B cell (primary cell): ENCODE data around the gene NWD2. TPM values are rescaled to one million over a fixed set of nuclear protein-coding genes. Genes with fewer than 3 reads are reported as not detected.

Source experiments
- ATAC-seq: fragments of 200-7000 bp; cut with Tn5 transposase; one replicate; pipeline ENCODE4 v1.10.0; 2021; ENCODE audit warnings: low read depth, mild to moderate bottlenecking, moderate number of reproducible peaks, moderate library complexity
- CTCF ChIA-PET: fragments of 350-600 bp; sonication (Branson Sonifier 250); formaldehyde crosslinking; loops from one replicate; lab custom pipeline; 2021; ENCODE audit warnings: antibody characterized with exemption, inconsistent platforms; lab: Charles Lee
- POLR2A ChIA-PET: fragments of 350-600 bp; sonication (Branson Sonifier 250); formaldehyde crosslinking; loops from one replicate; lab custom pipeline; 2021; ENCODE audit warnings: antibody characterized with exemption; lab: Charles Lee
- DNase-seq: peaks from one replicate; pipeline ENCODE4 v3.0.0; 2013
- H2AFZ ChIP-seq: 2 replicates; pipeline ENCODE4 v1.6.1; 2012; ENCODE audit warnings: mild to moderate bottlenecking, low read depth, low read length; ENCODE audit not compliant: insufficient read depth, poor library complexity, severe bottlenecking
- H3K27ac ChIP-seq, 2 donors: 1 replicate in 1 of 2; 2 replicates in 1 of 2; pipeline ENCODE4 v1.5.1; 2012 to 2013; ENCODE audit warnings: low read length in 2 of 2, mild to moderate bottlenecking in 2 of 2, moderate library complexity in 1 of 2
- H3K27me3 ChIP-seq, 4 experiments: fragments of 200-600 bp in 1 of 4; sonication (generic) in 1 of 4; replicated peaks in 1 of 4; 1 replicate in 2 of 4; 2 replicates in 2 of 4; pipeline versions ENCODE4 v1.6.1 to v1.7.0; 2013 to 2016; ENCODE audit warnings: low read length in 3 of 4, mild to moderate bottlenecking in 2 of 4, mixed read lengths in 1 of 4, moderate library complexity in 1 of 4; ENCODE audit not compliant: insufficient read depth in 4 of 4, control insufficient read depth in 3 of 4; ENCODE audit errors: control extremely low read depth in 1 of 4
- H3K36me3 ChIP-seq, 2 experiments: replicated peaks in 1 of 2; 1 replicate in 1 of 2; 2 replicates in 1 of 2; pipeline versions ENCODE4 v1.6.1 to v1.7.1; 2013; ENCODE audit warnings: low read length in 1 of 2; ENCODE audit not compliant: insufficient read depth in 2 of 2, control insufficient read depth in 1 of 2; ENCODE audit errors: control extremely low read depth in 1 of 2, extremely low read depth in 1 of 2
- H3K4me1 ChIP-seq, 2 donors: fragments of 200-600 bp in 1 of 2; sonication (generic) in 1 of 2; 1 replicate in 1 of 2; 2 replicates in 1 of 2; pipeline versions ENCODE4 v1.5.1 to v1.6.1; 2013 to 2017; ENCODE audit warnings: low read length in 2 of 2; ENCODE audit not compliant: control insufficient read depth in 2 of 2, insufficient read depth in 2 of 2
- H3K4me2 ChIP-seq: replicated peaks from 2 replicates; pipeline ENCODE3; 2012; ENCODE audit warnings: mild to moderate bottlenecking, low read depth, low read length; ENCODE audit not compliant: poor library complexity, severe bottlenecking
- H3K4me3 ChIP-seq, 5 experiments: fragments of 200-600 bp in 1 of 5; sonication (generic) in 1 of 5; 1 replicate in 3 of 5; 2 replicates in 2 of 5; pipeline versions ENCODE4 v1.5.1 to v1.7.0; 2011 to 2016; ENCODE audit warnings: low read length in 4 of 5, mild to moderate bottlenecking in 4 of 5, low read depth in 2 of 5, control low read depth in 1 of 5, moderate library complexity in 1 of 5; ENCODE audit not compliant: insufficient read depth in 1 of 5; ENCODE audit errors: control extremely low read depth in 1 of 5, extremely low read depth in 1 of 5
- H3K79me2 ChIP-seq: fragments of 200-600 bp; sonication (generic); one replicate; pipeline ENCODE4 v1.6.0; 2016; ENCODE audit warnings: low read length; ENCODE audit not compliant: control insufficient read depth, insufficient read depth
- H3K9ac ChIP-seq: fragments of 200-600 bp; sonication (generic); 2 replicates; pipeline ENCODE4 v1.6.1; 2017; ENCODE audit warnings: mild to moderate bottlenecking, low read length, moderate library complexity
- H3K9me3 ChIP-seq, 3 donors: one replicate each; pipeline versions ENCODE4 v1.6.1 to v1.7.1; 2013; ENCODE audit warnings: low read length in 2 of 3; ENCODE audit not compliant: control insufficient read depth in 2 of 3, insufficient read depth in 1 of 3; ENCODE audit errors: control extremely low read depth in 1 of 3
- H4K20me1 ChIP-seq: 2 replicates; pipeline ENCODE4 v1.6.0; 2012; ENCODE audit warnings: mild to moderate bottlenecking, low read length; ENCODE audit not compliant: insufficient read depth, control insufficient read depth, poor library complexity, severe bottlenecking
- H3K27ac Mint-ChIP-seq: one replicate; pipeline ENCODE4 v1.8.0; 2021; ENCODE audit warnings: mixed read lengths
- H3K27me3 Mint-ChIP-seq: one replicate; pipeline ENCODE4 v1.8.0; 2021; ENCODE audit warnings: mixed read lengths
- H3K4me1 Mint-ChIP-seq: one replicate; pipeline ENCODE4 v1.8.0; 2021; ENCODE audit warnings: mixed read lengths
- H3K4me3 Mint-ChIP-seq: one replicate; pipeline ENCODE4 v1.8.0; 2021; ENCODE audit warnings: mixed read lengths
- H3K9me3 Mint-ChIP-seq: one replicate; pipeline ENCODE4 v1.8.0; 2022; ENCODE audit warnings: mixed read lengths; ENCODE audit not compliant: insufficient read depth
- CTCF ChIP-seq: fragments of 200-600 bp; IDR thresholded peaks from one replicate; pipeline ENCODE4 v1.8.0; 2022; ENCODE audit warnings: antibody characterized with exemption, mild to moderate bottlenecking
- EZH2 ChIP-seq: IDR thresholded peaks from 2 replicates; pipeline ENCODE4 v1.6.1; 2012; ENCODE audit warnings: borderline replicate concordance, low read depth, mild to moderate bottlenecking, moderate library complexity, low read length; ENCODE audit not compliant: insufficient read depth, poor library complexity, severe bottlenecking
- WGBS: methylation state at CpG from one replicate; pipeline ENCODE4 v1.1.5; 2013; ENCODE audit warnings: missing lambda C conversion rate; ENCODE audit not compliant: insufficient coverage; 5-methylcytosine and 5-hydroxymethylcytosine counted together
- intact Hi-C: fragments of 100-400 bp; cut with micrococcal nuclease; formaldehyde crosslinking; loops from one replicate; pipeline ENCODE4 v1.10.0; 2022
- polyA plus RNA-seq: library from polyadenylated mRNA; depleted of rRNA; stranded (reverse); fragments of >200 nt; gene quantifications from 2 replicates; pipeline ENCODE4 v1.2.3, GENCODE V29; 2012
- total RNA-seq, 2 donors: library from RNA; stranded (reverse); fragments of 120-200 nt in 1 of 2; gene quantifications; 1 replicate in 1 of 2; 2 replicates in 1 of 2; pipeline versions ENCODE4 v1.2.3 to v1.2.4, GENCODE V29; 2013 to 2022

Gene NWD2
- total and polyA plus RNA-seq, 2 donors (not counting 1 experiment from before 2014, with no cell fraction given) = not detected

DNA sequence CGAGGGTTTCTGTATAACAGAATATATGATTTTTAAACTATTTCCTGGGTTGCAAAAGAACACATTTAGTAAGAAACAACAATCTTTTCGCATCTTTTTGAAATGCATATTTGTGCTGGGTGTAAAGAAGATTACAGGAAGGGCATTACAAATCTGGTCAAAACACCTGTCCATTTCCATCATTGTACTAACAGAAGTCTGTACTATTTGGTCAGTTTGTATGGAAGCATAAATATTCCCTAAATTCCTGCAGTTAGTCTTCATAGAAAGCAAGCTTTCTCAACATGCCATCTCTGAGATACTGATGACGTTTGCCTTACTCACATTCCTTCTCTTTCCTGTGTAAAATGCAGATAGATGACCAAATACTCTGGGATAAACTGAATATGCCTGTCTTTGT lies 203.3 kb downstream of the NWD2 start:
- CTCF ChIA-PET = no interaction called here
- no peak overlapping the region for H3K4me3 Mint-ChIP-seq
- H3K36me3 ChIP-seq = no peaks in the 10 kb centered on the region
- no peak overlapping the region for H3K27ac ChIP-seq
- DNase-seq (no peak), ATAC-seq (no peak)
- H2AFZ ChIP-seq = no peak overlapping the region
- no CpG with 5 or more reads among the region's 3 CpGs for WGBS
- peaks cover under 1% of the 10 kb centered on the region for H3K4me1 Mint-ChIP-seq
- H3K4me1 ChIP-seq = no peaks in the 10 kb centered on the region
- no peaks in the 10 kb centered on the region for H3K9me3 ChIP-seq
- H3K4me2 ChIP-seq = no peak overlapping the region
- H3K27me3 Mint-ChIP-seq = peaks cover 43% of the 10 kb centered on the region
- H4K20me1 ChIP-seq = no peaks in the 10 kb centered on the region
- TF ChIP-seq CTCF = no peak
- no peak for TF ChIP-seq EZH2
- POLR2A ChIA-PET = no interaction called here
- H3K79me2 ChIP-seq = no peaks in the 10 kb centered on the region
- no peaks in the 10 kb centered on the region for H3K9me3 Mint-ChIP-seq
- H3K27ac Mint-ChIP-seq = no peak overlapping the region
- no peak overlapping the region for H3K4me3 ChIP-seq
- peaks cover 0 to 11% (median 9%) of the 10 kb centered on the region in 4 experiments for H3K27me3 ChIP-seq
- intact Hi-C loops = no loop called here
- H3K9ac ChIP-seq = no peak overlapping the region

DNA sequence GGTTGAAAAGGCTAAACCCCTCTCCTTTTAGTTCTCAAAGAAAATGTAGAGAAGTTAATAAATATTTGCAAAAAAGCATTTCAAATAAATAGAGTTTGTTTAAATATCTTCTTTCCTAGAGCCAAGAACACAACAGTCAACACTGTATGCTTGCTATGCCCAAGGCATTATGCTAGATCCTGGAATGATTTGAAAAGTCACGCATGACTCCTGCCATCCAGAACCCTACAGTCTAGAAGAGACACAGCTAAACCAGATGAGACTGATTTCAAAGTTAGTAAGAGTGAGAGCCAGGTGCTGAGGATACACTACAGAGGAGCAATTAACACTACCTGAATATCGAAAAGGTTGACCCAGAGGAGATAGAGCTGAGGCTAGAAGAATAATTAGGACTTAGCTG lies 205.8 kb downstream of the NWD2 start:
- 67% methylated on average over 1 of the region's 2 CpGs for WGBS
- peaks cover 12 to 17% of the 10 kb centered on the region in 2 donors for H3K4me1 ChIP-seq
- TF ChIP-seq CTCF (no peak), EZH2 (no peak)

More for the DNA sequence above, 205.8 kb downstream of the NWD2 start:
- Mint-ChIP-seq H3K9me3 (no peaks in the 10 kb centered on the region), H3K27me3 (peaks cover 51% of the 10 kb centered on the region), H3K27ac (no peak overlapping the region), H3K4me3 (no peak overlapping the region), H3K4me1 (peaks cover 15% of the 10 kb centered on the region)
- intact Hi-C loops = loop anchor here (5.0 kb wide), 1 partner anchor 117 kb away; no protein-coding TSS in a partner anchor
- ChIA-PET CTCF (no interaction called here), POLR2A (no interaction called here)
- no peaks in the 10 kb centered on the region for H3K9me3 ChIP-seq
- no peak overlapping the region for H3K4me3 ChIP-seq
- no peaks in the 10 kb centered on the region for H3K79me2 ChIP-seq
- H3K4me2 ChIP-seq = no peak overlapping the region
- no peak for DNase-seq
- no peaks in the 10 kb centered on the region for H3K36me3 ChIP-seq
- ATAC-seq = no peak
- H3K9ac ChIP-seq = no peak overlapping the region
- H3K27ac ChIP-seq = no peak overlapping the region
- no peaks in the 10 kb centered on the region for H4K20me1 ChIP-seq
- H3K27me3 ChIP-seq = peaks cover 0 to 31% (median 25%) of the 10 kb centered on the region in 4 experiments
- H2AFZ ChIP-seq = no peak overlapping the region
